ENCODE data around the gene SPEN.

Gene SPEN

DNA sequence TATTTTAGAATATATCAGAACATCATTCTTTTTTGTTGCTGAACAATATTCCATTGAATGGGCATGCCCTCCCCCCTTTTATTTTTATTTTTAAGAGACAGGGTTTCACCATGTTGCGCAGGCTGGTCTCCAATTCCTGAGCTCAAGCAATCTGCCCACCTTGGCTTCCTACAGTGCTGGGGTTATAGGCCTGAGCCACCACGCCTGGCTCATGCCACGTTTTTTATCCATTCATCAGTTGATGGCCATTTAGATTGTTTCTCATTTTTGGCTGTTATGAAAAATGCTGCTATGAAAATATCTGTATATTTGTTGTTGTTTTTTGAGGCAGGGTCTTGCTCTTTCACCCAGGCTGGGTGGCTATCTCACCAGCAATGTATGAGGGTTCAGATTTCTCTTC is 19.8 kb downstream of the SPEN start:
- Histone ChIP-seq H3K36me3 (ENCODE audit: insufficient read depth, low read length) (no peaks in the 10 kb centered on the region), H3K4me1 (ENCODE audit: control insufficient read depth, insufficient read depth, low read length) (peaks cover 21% of the 10 kb centered on the region), H3K27me3 (ENCODE audit: control insufficient read depth, insufficient read depth, low read length) (no peaks in the 10 kb centered on the region), H3K9ac (ENCODE audit: low read depth, low read length) (no peak overlapping the region), H3K9me3 (replicated peaks; ENCODE audit: low read length) (no peaks in the 10 kb centered on the region), H3K4me3 (ENCODE audit: low read length) (no peak overlapping the region), H3K4me2 (ENCODE audit: low read length) (no peak overlapping the region)

DNA sequence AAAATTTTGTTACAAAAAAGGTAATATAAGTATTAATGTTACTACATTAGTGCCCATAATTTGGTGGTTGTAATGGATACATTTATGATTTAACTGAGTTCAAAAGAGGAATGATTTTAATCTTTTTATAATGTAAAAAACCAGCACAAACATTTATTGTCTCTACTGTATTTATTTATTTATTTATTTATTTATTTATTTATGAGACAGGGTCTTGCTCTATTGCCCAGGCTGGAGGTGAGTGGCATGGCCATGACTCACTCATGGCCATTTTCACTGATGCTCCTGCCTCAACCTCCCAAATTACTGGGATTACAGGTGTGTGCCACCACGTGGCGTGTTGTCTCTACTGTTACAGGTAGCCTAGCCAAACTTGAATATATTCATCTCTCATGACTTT is 21.9 kb downstream of the SPEN start:
- Histone ChIP-seq H3K4me2 (ENCODE audit: low read length) (no peak overlapping the region), H3K9ac (ENCODE audit: low read depth, low read length) (no peak overlapping the region), H3K4me3 (ENCODE audit: low read length) (no peak overlapping the region), H3K27me3 (ENCODE audit: control insufficient read depth, insufficient read depth, low read length) (no peaks in the 10 kb centered on the region), H3K36me3 (ENCODE audit: insufficient read depth, low read length) (peaks cover 15% of the 10 kb centered on the region), H3K9me3 (replicated peaks; ENCODE audit: low read length) (no peaks in the 10 kb centered on the region), H3K4me1 (ENCODE audit: control insufficient read depth, insufficient read depth, low read length) (peaks cover 21% of the 10 kb centered on the region)

DNA sequence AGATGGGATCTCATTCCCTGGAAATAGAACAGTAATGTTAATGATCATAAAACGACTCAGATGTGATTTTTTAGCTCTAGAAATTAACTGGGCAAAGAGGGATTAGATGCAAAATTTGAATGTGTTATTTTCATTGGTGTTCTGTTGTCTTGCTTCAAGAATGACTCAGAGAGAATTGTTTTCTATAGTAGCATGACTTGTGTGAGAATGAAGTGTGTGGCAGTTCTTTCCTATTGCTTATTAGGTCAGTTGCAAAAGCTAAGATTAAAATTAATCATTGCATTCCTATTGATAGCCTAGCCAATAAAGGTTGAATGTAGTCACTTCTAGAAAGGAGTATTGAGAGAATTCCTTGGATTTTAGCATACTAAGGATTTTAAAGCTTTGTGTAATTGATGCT is 22.9 kb downstream of the SPEN start:
- Histone ChIP-seq H3K9me3 (replicated peaks; ENCODE audit: low read length) (no peaks in the 10 kb centered on the region), H3K4me3 (ENCODE audit: low read length) (no peak overlapping the region), H3K4me1 (ENCODE audit: control insufficient read depth, insufficient read depth, low read length) (peaks cover 18% of the 10 kb centered on the region), H3K4me2 (ENCODE audit: low read length) (no peak overlapping the region), H3K27me3 (ENCODE audit: control insufficient read depth, insufficient read depth, low read length) (no peaks in the 10 kb centered on the region), H3K36me3 (ENCODE audit: insufficient read depth, low read length) (peaks cover 15% of the 10 kb centered on the region), H3K9ac (ENCODE audit: low read depth, low read length) (no peak overlapping the region)

DNA sequence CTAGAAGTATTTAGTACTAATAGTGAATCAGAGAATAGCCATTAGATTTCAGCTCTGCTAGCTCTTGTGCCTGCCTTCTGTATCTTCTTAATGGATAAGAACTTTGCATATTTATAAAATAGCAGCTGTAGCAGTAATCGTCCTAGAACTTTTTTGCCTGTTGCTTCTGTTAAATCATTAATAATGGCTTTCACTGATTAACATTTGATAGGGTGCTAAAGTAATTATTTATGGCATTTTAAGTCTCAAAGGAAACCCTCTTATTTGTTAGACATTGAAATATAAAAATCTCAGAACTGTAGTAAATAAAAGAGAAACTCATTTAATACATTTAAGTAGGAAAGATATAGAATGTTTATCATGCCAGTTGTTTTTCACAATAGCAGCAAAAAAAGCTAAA is 27.0 kb downstream of the SPEN start:
- no peaks in the 10 kb centered on the region for H3K27me3 ChIP-seq (ENCODE audit: control insufficient read depth, insufficient read depth, low read length)
- no peak overlapping the region for H3K4me3 ChIP-seq (ENCODE audit: low read length)
- no peak overlapping the region for H3K9ac ChIP-seq (ENCODE audit: low read depth, low read length)
- no peaks in the 10 kb centered on the region for H3K9me3 ChIP-seq (replicated peaks; ENCODE audit: low read length)
- H3K36me3 ChIP-seq (ENCODE audit: insufficient read depth, low read length) = peaks cover 31% of the 10 kb centered on the region
- peaks cover 3% of the 10 kb centered on the region for H3K4me1 ChIP-seq (ENCODE audit: control insufficient read depth, insufficient read depth, low read length)
- H3K4me2 ChIP-seq (ENCODE audit: low read length) = no peak overlapping the region

DNA sequence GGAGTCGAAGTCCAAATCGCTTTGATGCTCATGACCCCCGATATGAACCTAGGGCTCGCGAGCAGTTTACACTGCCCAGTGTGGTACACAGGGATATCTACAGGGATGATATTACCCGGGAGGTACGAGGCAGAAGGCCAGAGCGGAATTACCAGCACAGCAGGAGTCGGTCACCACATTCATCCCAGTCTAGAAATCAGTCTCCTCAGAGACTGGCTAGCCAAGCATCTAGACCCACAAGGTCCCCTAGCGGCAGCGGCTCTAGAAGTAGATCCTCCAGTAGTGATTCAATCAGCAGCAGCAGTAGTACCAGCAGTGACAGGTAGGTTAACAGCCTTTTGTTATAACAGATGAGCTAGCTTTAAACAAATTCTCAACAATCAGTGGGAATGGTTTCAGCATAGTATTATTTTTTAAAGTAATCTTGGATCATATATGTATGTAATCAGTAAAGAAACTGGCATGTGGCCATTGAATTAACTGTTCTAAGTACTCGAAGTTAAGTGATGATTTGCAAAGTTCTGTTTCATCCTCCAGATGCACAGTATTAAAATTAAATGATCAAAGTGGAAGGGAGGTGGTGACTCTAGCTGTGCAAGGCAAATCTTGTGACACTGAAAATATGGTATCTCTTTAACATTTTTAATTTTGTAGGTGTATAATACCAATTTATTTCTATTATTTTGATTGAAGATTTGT is 29.0 kb downstream of the SPEN start:
- Histone ChIP-seq H3K4me1 (ENCODE audit: control insufficient read depth, insufficient read depth, low read length) (no peaks in the 10 kb centered on the region), H3K9ac (ENCODE audit: low read depth, low read length) (no peak overlapping the region), H3K4me2 (ENCODE audit: low read length) (no peak overlapping the region), H3K4me3 (ENCODE audit: low read length) (no peak overlapping the region), H3K27me3 (ENCODE audit: control insufficient read depth, insufficient read depth, low read length) (no peaks in the 10 kb centered on the region), H3K9me3 (replicated peaks; ENCODE audit: low read length) (no peaks in the 10 kb centered on the region), H3K36me3 (ENCODE audit: insufficient read depth, low read length) (peaks cover 39% of the 10 kb centered on the region)

DNA sequence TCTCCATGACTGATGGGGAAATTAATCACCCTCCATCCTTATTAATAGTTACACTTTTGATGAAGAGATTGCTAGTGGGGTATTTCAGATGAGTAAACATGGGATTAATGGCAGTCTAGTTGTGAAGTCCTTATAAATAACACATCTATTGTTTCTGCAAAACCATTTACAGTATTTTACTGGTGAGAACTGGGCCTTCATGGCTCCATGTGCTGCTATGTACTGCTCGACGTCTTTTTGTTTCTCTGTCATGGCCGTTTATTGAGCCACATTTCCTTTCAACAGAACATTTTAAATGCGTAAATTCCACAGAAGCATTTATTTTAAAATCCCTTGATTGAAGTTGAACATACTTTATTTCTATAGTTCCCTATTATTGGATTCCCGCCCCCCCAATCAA is 34.5 kb downstream of the SPEN start:
- Histone ChIP-seq H3K27me3 (ENCODE audit: control insufficient read depth, insufficient read depth, low read length) (no peaks in the 10 kb centered on the region), H3K4me1 (ENCODE audit: control insufficient read depth, insufficient read depth, low read length) (peaks cover 20% of the 10 kb centered on the region), H3K9ac (ENCODE audit: low read depth, low read length) (no peak overlapping the region), H3K4me2 (ENCODE audit: low read length) (no peak overlapping the region), H3K9me3 (replicated peaks; ENCODE audit: low read length) (no peaks in the 10 kb centered on the region), H3K36me3 (ENCODE audit: insufficient read depth, low read length) (peaks cover 16% of the 10 kb centered on the region), H3K4me3 (ENCODE audit: low read length) (no peak overlapping the region)

DNA sequence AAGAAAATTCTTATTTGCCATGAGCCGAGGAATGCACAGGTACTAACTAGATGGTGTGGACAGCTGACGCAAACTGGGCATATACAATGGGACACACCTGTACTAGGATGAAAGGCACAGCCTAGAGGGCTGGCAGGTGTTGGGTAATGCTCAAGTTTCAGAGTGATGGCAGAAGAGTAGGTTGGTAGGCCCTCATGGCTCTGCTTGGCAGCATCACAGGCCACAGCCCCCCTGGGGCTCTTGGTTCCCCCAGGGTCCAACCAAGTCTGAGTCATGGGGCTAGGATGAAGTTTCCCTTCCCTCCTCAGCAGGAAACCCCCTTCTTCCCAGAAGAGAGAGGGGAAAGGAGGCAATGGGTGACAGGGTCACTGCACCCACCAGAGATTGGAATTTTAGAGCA is 35.2 kb downstream of the SPEN start:
- Histone ChIP-seq H3K9ac (ENCODE audit: low read depth, low read length) (no peak overlapping the region), H3K36me3 (ENCODE audit: insufficient read depth, low read length) (peaks cover 16% of the 10 kb centered on the region), H3K4me1 (ENCODE audit: control insufficient read depth, insufficient read depth, low read length) (peaks cover 22% of the 10 kb centered on the region), H3K27me3 (ENCODE audit: control insufficient read depth, insufficient read depth, low read length) (no peaks in the 10 kb centered on the region), H3K4me2 (ENCODE audit: low read length) (no peak overlapping the region), H3K4me3 (ENCODE audit: low read length) (no peak overlapping the region), H3K9me3 (replicated peaks; ENCODE audit: low read length) (no peaks in the 10 kb centered on the region)

DNA sequence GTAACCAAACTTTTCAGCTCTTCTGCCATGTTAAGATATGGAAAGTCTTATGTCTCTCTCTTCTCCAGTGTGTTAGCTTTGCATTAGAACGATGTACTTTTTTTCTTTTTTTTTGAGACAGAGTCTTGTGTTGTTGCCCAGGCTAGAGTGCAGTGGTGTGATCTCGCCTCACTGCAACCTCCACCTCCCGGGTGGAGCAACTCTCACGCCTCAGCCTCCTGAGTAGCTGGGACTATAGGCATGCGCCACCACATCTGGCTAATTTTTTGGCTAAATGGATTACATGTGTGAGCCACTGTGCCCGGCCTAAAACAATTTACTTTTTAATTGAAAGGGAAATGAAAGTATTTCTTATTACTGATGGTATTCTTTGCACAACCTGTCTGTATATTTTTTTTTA is 35.8 kb downstream of the SPEN start:
- H3K4me1 ChIP-seq (ENCODE audit: control insufficient read depth, insufficient read depth, low read length) = peaks cover 22% of the 10 kb centered on the region
- no peak overlapping the region for H3K9ac ChIP-seq (ENCODE audit: low read depth, low read length)
- H3K4me2 ChIP-seq (ENCODE audit: low read length) = no peak overlapping the region
- peaks cover 11% of the 10 kb centered on the region for H3K36me3 ChIP-seq (ENCODE audit: insufficient read depth, low read length)
- no peaks in the 10 kb centered on the region for H3K27me3 ChIP-seq (ENCODE audit: control insufficient read depth, insufficient read depth, low read length)
- H3K9me3 ChIP-seq (replicated peaks; ENCODE audit: low read length) = no peaks in the 10 kb centered on the region
- no peak overlapping the region for H3K4me3 ChIP-seq (ENCODE audit: low read length)

DNA sequence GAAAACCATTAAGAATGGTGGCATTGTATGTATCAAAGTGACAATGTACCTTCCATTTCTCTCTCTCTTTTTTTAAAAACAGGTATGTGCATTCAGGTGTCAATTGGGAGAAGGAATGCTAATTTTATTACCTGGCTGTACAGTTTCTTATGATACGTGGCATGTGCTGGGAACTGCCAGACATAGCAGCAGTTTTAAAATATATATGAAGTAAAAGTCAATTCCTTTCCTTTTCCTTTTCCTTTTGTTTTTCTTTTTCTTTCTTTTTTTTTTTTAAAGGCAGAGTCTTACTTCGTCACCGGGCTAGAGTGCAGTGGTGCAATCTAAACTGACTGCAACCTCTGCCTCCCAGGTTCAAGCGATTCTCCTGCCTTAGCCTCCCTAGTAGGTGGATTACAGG is 37.0 kb downstream of the SPEN start:
- peaks cover 22% of the 10 kb centered on the region for H3K4me1 ChIP-seq (ENCODE audit: control insufficient read depth, insufficient read depth, low read length)

DNA sequence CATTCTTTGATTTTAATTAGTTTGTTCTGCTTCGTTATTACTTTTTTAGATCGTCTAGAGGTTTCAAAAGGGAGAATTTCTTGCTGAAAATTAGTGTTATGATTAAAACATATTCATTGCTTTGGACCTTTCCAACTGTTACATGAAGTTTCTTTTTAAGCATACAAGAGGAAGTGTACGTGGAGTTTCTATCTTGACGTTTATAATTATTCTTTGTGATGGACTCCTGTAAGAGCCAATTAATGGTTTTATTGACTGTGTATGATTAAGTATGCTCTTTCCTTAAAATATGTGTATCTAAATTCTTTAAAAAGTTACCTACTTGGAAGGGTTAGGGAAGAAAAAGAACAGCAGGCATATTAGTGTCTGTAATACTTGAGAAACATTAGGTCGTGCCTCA is 37.8 kb downstream of the SPEN start:
- Histone ChIP-seq H3K36me3 (ENCODE audit: insufficient read depth, low read length) (peaks cover 6% of the 10 kb centered on the region), H3K4me2 (ENCODE audit: low read length) (peak overlapping the region; percentile 82), H3K27me3 (ENCODE audit: control insufficient read depth, insufficient read depth, low read length) (no peaks in the 10 kb centered on the region), H3K4me3 (ENCODE audit: low read length) (no peak overlapping the region), H3K4me1 (ENCODE audit: control insufficient read depth, insufficient read depth, low read length) (peaks cover 22% of the 10 kb centered on the region), H3K9me3 (replicated peaks; ENCODE audit: low read length) (no peaks in the 10 kb centered on the region), H3K9ac (ENCODE audit: low read depth, low read length) (peak overlapping the region; percentile 47)

More for the DNA sequence above, 37.0 kb downstream of the SPEN start:
- Histone ChIP-seq H3K4me2 (ENCODE audit: low read length) (no peak overlapping the region), H3K4me3 (ENCODE audit: low read length) (no peak overlapping the region), H3K9me3 (replicated peaks; ENCODE audit: low read length) (no peaks in the 10 kb centered on the region), H3K27me3 (ENCODE audit: control insufficient read depth, insufficient read depth, low read length) (no peaks in the 10 kb centered on the region), H3K9ac (ENCODE audit: low read depth, low read length) (no peak overlapping the region), H3K36me3 (ENCODE audit: insufficient read depth, low read length) (peaks cover 8% of the 10 kb centered on the region)

DNA sequence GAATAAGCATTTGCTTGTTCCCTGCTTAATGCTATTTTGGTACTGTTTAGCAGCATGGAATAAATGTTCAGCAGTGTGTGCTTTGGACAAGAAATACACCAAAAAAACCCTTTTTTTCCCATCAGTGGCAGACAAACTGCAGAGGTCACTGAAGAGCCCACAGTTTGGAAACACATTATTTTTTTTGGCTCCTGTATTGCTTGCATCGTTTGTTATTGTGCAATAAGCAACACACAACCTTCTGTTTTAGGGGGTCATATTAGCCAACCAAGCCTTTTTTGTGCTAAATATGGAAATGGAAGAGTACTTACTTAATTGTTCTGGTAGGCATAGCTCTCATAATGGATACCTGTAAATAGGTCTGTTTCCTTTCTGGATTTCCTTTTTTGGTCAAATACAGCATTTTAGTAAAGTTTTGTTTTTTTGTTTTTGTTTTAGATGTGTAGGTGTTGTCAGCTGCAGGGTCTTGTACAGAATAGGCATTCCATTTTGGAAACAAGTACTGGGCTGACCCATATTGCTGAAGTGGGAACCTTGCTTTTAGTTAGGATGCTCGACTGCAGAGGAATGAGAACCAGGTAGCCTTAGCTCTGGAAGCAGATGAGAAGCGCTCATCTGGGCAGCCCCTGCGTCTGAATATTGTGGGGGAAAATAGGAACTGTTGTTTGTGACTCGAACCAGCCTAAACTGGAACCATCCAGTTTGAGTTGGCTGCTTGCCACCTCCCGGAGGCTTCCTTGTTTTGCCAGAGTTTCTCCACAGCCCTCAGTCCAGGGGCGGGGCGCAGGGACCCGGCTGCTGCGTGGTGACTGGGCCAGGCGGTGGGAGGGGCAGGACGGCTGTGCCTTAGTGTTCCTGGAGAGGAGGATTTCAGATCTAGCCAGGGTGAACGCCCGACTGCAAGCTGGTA is 38.4 kb downstream of the SPEN start:
- Histone ChIP-seq H3K4me2 (ENCODE audit: low read length) (peak overlapping the region; percentile 82), H3K36me3 (ENCODE audit: insufficient read depth, low read length) (peaks cover 5% of the 10 kb centered on the region), H3K9ac (ENCODE audit: low read depth, low read length) (peak overlapping the region; percentile 82), H3K9me3 (replicated peaks; ENCODE audit: low read length) (no peaks in the 10 kb centered on the region), H3K27me3 (ENCODE audit: control insufficient read depth, insufficient read depth, low read length) (no peaks in the 10 kb centered on the region), H3K4me1 (ENCODE audit: control insufficient read depth, insufficient read depth, low read length) (peaks cover 22% of the 10 kb centered on the region), H3K4me3 (ENCODE audit: low read length) (peak overlapping the region; percentile 62)
